Fibroblast of villous mesenchyme (primary cell): Measurements from ENCODE around the gene FBXL13. TPM values are rescaled to one million over a fixed set of nuclear protein-coding genes. Genes with fewer than 3 reads are reported as not detected.
A peak's percentile ranks its signal among the peaks of the same experiment; 100 is the strongest.
"Not testable (repeated sequence)": the region's sequence is repeated elsewhere in the genome, so short reads cannot be mapped to it uniquely, and the experiment has no call there.

Experiments
- DNase-seq: peaks from one replicate; pipeline ENCODE4 v3.0.0-alpha.2; 2010; ENCODE audit warnings: low read depth
- H3K4me3 ChIP-seq: 2 replicates; pipeline ENCODE4 v1.5.1; 2011; ENCODE audit warnings: low read depth, mild to moderate bottlenecking, low read length
- CTCF ChIP-seq: IDR thresholded peaks from 2 replicates; pipeline ENCODE4 v1.5.1; 2012; ENCODE audit warnings: low read depth, mild to moderate bottlenecking, low read length; ENCODE audit not compliant: insufficient read depth
- total RNA-seq: library from RNA; depleted of rRNA; stranded (reverse); fragments of >200 nt; gene quantifications from 2 replicates; pipeline ENCODE4 v1.2.3, GENCODE V29; 2012

The FBXL13 gene
- total RNA-seq, 1 donor: 2.2 TPM

DNA sequence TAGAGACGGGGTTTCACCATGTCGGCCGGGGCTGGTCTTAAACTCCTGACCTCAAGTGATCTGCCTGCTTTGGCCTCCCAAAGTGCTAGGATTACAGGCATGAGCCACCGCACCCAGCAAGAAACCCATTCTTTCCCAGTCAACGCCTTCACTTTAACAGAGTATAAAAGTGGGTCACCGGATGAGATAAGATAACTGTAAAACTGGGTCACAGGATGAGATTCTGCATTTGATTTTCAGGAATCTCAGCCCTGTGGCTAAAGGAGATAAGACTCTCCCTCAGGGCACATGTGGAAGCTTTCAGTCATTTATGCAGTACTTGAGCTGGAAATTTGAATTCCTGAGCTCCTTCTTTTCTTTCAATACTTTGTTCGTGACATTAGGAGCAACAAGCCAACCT is 91.0 kb downstream of the FBXL13 start:
- TF ChIP-seq CTCF: no peak
- DNase-seq: peak; percentile 64
- no peak overlapping the region for H3K4me3 ChIP-seq

DNA sequence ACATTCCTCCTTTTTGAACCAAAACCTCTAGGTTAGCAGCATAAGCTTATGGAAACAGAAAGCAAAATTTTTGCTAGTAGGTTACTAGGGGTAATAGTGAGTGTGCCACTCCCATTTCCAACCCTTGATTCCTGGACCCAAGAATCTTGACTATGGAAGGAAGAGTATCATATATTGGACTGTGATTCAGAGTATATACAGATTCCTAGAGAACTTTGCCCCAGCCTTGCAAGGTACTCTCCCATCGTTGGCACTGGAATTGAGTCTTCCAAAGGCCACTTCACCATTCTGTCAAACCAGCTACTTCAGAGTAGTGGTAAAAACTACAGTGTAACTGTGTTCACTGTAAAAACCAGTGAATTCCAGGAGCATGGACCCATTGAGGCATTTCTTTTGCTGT is 92.4 kb downstream of the FBXL13 start:
- H3K4me3 ChIP-seq: no peak overlapping the region
- no peak for TF ChIP-seq CTCF
- no peak for DNase-seq

DNA sequence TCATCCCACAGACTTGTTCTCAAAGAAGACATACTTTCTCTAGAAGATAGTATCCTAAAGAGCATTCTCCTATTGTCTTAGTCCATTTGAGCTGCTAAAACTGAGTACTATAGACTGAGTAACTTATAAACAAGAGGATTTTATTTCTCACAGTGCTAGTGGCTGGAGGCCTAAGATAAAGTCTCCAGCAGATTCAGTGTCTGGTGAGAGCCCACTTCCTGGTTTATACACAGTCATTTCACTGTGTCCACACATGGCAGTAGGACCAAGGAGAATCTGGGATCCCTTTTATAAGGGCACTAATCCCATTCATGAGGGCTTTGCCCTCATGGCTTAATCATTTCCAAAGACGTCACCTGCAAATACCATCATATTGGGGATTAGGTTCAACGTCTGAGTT is 93.1 kb downstream of the FBXL13 start:
- no peak for TF ChIP-seq CTCF
- DNase-seq: no peak
- no peak overlapping the region for H3K4me3 ChIP-seq

DNA sequence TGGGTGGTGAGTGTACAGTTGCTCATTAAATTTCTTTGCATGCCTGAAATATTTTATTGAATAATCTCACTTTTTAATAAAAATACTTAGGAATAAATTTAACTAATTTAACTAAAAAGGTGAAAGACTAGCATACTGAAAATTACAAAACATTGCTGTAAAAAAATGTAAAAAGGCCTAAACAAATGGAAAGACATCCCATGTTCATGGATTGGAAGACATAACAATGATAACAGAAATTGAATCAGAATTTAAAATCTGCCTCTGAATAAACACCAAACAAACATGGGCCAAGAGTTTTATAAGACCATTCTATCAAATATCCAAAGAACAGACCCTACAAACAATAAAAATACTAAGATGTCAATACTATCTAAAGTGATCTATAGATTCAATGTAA is 94.9 kb downstream of the FBXL13 start:
- no peak for TF ChIP-seq CTCF
- H3K4me3 ChIP-seq: no peak overlapping the region
- DNase-seq: no peak

DNA sequence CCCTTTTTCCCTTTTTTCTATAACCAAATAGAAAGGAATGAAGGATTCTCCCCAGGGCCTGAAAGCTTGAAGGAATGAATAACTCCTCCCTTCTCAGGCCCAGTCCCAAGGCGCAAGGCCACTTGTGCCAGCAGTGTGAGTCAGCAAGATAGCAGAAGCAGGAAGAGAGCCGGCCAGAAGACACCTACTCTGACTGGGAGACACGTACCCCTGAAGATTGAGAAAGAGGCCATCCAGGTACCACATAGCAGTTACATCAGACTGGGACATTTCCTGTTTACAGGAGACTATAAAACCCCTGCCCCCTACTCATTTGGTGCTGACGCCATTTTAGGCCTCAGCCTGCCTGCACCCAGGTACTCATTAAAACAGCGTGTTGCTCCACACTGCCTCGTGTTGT is 96.3 kb downstream of the FBXL13 start:
- DNase-seq: peak; percentile 78
- H3K4me3 ChIP-seq: no peak overlapping the region
- TF ChIP-seq CTCF: no peak

- DNase-seq, H3K4me3 ChIP-seq: not testable (repeated sequence)
Measured at GRCh38 chr7:102977586-102977985, 97.0 kb downstream of the FBXL13 start.

DNA sequence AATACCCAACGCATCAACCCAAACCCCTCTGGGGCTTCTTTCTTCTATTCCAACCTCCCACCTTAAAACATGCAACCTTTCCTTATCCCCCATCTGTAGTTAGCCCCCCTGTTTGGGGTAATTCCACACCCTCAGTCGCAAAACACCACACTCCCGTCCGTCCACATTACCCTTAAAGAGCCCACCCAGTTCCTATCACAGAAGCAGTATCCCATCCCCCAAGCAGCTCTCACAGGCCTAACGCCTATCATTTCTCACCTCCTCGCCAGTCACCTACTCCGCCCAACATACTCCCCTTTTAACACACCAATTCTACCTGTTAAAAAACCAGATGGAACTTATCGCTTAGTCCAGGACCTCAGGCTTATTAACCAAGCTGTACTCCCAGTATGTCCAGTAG is 98.1 kb downstream of the FBXL13 start:
- no peak for DNase-seq
- TF ChIP-seq CTCF: no peak

GRCh38 chr7:102975854-102976253 is 98.7 kb downstream of the FBXL13 start:
- TF ChIP-seq CTCF: no peak
- H3K4me3 ChIP-seq: no peak overlapping the region
- DNase-seq: no peak

More for the DNA sequence above, 98.1 kb downstream of the FBXL13 start:
- no peak overlapping the region for H3K4me3 ChIP-seq
